Jurkat, Clone E6-1 (cell line): ENCODE results near the gene FAR2.

ENCODE experiments used
- DNase-seq: peaks from one replicate; pipeline ENCODE4 v3.0.0-alpha.2; 2011; ENCODE audit warnings: low read depth, low spot score
- H3K4me3 ChIP-seq: 2 replicates; pipeline ENCODE4 v1.5.1; 2011; ENCODE audit warnings: mild to moderate bottlenecking, low read length, control low read depth, moderate library complexity

Gene FAR2

DNA sequence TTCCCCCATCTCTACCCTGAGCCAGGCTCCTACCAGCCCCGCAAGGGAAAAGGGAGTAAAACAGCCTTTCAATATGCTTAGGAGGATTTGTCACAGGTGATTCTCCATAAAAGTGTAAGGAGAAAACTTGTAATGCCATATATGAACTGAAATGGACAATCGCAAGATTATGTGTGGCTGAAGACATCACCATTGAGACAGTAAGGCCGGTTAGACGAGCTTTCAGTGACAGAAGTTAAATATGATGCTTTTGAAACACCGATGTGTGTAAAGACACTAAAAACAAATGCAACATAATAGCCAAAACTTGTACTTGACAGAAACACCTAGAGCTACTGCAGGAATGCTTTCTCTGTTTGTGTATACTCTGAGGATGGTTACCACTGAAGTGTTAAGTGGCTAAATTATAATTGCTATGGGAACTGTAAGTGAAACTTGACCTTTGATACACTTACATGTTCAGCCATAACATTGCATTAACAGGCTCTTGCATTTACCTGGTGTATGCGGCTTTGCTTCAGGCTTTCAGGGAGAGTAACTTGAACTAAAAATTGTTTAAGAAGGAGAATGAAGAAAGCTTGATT lies 42.3 kb downstream of the FAR2 start:
- no peak for DNase-seq
- H3K4me3 ChIP-seq, result no peak overlapping the region

DNA sequence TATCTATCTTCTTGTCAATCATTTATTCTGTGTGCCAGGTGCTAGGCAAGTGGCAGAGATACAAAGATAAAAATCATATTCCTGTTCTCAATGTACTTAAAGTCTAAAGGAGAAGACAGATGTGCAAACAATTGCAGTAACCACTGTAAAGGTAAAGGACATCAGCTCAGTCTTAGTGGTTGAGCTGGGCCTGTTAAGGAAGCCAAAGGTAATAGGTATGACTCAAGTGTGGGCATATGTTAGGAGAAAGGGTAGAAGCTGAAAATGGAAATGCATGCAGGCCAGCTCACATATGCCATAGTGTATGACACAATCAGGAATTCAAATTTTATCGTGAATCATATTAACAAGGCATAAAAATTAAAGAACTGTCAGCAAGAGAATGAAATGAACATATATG lies 49.8 kb downstream of the FAR2 start:
- no peak for DNase-seq

DNA sequence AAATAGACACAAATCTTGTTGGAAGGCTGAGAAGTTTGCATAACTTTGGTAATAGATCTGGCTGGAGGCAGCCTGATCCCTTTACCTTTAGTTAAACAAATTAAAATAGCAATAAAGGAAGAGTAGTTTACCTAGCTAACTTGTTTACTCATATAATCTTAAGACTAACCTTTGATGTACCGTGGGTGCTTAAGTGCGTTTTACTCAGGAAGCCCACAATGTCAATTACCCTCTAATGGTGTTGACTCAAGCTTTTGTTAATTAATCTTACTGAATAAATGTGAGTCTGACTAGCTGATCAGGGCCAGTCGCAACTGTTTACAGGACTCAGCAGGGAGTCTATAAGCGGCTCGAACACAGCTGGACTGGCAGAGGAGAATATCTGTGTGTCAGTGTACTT lies 51.5 kb downstream of the FAR2 start:
- DNase-seq, result no peak

More for the DNA sequence above, 49.8 kb downstream of the FAR2 start:
- H3K4me3 ChIP-seq, result no peak overlapping the region

DNA sequence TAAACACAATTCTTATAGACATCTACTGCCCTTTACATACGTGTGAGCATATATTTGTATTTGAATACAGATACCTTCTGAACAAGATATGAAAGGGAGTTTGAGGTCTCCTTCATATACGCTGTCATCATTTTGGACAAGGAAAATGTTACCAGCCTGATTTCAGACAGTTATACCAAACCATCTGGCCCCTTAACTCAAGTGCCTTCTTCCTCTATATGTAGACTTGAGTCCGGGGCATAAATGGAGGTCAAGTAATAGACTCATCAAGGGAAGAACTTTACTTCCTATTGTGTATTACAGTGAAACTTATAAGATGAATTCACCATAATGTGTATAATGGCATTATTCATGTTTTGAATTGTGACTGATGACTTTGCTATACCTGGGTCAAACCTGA lies 52.2 kb downstream of the FAR2 start:
- no peak for DNase-seq
- H3K4me3 ChIP-seq, result no peak overlapping the region

More for the DNA sequence above, 51.5 kb downstream of the FAR2 start:
- H3K4me3 ChIP-seq, result no peak overlapping the region

DNA sequence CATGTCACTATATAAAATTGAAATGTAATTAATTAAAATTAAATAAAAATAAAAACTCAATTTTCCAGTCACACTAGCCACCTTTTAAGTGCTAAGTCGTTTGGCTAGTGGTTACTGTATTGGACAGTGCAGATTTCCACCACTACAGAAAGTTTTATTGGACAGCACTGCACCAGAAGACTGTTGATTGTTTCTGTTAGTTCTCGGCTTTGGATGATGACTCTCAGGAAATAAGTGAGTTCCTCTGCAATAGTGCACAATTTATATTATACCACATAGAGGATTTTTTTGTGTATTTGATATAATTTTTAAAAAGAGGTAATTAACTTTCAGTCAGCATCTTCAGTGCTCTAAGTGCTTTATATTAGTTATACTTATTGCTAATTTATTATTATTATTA lies 52.7 kb downstream of the FAR2 start:
- no peak for DNase-seq
- no peak overlapping the region for H3K4me3 ChIP-seq

DNA sequence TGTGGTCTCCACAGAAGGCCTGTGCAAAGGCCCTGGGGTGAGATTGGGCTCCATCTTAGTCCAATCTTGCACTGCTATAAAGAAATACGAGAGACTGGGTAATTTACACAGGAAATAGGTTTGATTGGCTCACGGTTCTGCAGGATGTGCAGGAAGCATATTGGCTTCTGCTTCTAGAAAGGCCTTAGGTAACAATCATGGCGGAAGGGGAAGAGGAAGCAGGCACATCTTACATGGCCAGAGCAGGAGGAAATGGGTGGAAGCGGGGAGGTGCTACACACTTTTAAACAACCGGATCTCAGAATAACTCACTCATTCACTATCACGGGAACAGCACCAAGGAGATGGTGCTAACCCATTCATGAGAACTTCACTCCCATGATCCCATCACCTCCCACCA lies 55.4 kb downstream of the FAR2 start:
- no peak for DNase-seq
- no peak overlapping the region for H3K4me3 ChIP-seq

DNA sequence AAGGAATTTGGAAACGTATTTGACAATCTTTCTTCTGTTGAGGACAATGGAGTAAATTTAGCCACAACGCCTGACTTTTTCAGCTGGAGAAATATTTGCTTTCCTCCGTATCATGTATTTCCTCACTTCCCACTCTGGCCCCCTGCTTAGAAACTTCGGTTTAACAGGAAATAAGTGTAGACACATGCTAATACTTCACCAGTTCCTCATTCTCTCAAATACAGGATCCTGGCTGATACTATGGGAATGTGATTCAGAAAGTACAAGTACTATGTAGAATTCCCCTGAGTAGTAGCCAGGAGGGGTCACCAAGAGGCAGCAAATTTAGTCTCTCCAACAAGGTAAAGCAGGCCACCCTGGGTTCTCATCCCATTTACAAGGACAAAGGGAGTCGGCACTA lies 58.0 kb downstream of the FAR2 start:
- DNase-seq, result no peak
- H3K4me3 ChIP-seq, result no peak overlapping the region

DNA sequence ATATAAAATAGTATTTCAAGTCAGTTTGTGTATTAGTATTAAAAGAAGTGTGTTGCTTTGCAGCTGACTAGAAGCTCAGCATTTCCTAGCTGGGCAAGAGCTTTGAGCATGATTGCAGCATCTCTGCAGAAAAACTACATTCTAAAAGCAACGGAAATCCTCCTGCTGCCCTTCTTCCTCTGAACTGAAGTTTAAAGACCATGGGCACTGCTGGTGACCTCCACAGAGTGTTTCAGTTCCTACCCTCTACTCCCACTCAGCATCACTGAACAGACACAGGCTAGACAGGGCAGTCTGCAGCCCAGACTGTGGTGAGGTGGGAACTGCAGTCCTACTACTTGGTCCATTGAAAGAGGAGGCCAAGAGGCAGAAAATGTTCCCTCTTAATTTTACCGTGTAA lies 59.0 kb downstream of the FAR2 start:
- no peak overlapping the region for H3K4me3 ChIP-seq
- no peak for DNase-seq

DNA sequence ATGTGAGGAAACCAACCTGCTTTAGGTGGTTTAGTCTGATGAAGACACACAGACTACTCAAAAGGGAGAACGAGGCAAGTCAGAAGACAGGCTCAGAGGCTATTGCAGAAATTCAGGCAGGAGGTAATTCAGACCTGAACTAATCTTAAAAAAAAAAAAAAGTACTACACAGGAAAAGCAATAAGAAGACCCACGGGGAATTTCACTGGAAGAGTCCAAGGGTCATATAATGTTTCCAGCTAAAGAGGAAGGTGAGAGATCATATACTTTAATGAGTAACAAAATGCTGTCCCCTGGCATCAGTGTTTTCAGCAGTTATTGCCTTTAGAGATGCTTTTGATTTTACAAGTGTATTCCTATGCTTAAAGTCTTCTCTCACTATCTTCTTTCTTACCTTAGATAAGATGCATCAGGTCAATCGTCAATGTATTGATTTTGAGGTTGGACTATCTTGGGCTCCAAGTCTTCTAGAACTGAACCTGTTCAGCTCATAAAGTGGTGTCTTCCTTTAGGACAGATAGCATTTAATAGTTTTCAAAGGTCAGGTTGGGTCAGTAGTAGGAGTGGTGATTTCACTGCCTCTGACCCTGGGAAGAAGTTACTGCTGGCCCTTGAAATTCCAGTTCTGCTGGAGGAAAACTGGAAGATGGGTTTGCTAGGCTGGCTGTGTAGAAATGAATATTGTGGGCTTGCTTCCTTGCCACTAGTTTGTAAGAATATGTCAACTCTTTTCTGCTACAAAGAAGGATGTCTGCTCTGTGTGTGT lies 60.0 kb downstream of the FAR2 start:
- no peak overlapping the region for H3K4me3 ChIP-seq
- no peak for DNase-seq

DNA sequence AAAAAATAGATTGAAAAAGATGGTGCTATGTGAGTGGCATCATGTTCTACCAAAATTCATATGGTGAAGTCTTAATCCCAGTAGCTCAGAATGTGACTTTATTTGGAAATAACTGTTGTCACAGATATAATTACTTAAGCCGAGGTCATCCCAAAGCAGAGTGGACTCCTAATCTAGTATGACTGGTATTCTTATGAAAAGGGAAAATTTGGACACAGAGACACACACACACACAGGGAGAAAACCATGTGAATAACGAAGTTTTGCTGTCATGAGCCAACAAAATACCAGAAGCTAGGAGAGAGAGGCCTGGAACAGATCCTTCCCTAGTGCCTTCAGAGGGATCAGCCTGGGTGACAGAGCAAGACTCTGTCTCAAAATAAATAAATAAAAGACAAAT lies 62.6 kb downstream of the FAR2 start:
- DNase-seq, result no peak
- no peak overlapping the region for H3K4me3 ChIP-seq

DNA sequence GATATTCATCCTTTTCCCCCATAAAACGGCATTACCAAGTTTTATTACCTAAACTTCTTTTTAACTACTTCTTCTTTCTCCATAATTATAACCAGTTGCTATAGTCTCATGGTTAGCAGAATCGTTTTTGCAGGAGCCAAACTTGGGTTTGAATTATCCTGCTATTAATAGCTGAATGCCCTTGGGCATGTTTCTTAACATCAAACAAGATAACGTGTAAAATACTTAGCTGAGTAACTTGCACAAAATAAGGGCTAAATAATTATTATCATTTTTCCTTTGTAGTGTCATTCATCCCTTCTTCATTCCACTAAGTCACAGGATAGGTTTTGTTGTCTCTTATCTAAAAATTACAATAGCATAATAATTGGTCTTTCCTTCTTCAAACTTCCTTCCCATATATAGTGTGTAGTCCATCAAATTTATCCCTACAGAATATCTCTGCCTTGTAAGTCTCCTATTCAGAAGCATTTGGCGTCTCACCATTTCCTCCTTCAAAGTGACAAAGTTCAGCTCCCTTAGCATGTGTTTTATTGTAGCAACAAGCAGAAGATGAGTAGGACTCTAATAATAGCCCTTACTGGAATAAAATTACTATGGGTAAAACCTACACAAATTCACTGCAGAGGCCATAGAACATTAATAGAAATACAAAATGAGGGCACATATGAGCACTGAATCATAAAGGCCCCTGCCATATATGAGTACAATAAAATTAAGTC lies 63.8 kb downstream of the FAR2 start:
- no peak for DNase-seq
- no peak overlapping the region for H3K4me3 ChIP-seq

DNA sequence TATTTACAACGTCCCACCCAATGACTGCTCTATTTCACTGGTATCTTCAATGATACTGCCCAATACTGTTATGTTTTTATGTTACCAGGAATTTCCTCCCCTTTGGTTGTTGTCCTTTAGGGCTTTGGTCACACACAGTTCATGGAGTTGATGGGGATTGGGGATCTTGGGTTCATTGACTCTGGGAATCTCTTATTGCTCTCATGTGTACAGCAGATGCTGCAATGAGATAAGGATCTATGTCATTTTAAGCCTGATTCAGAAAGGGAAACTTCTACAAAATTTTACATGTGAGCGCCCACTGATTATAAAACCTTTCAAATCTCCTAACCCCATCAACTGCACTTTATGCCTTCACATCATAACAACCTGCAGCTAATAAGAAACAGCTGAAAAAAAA lies 67.2 kb downstream of the FAR2 start:
- H3K4me3 ChIP-seq, result no peak overlapping the region
- no peak for DNase-seq

DNA sequence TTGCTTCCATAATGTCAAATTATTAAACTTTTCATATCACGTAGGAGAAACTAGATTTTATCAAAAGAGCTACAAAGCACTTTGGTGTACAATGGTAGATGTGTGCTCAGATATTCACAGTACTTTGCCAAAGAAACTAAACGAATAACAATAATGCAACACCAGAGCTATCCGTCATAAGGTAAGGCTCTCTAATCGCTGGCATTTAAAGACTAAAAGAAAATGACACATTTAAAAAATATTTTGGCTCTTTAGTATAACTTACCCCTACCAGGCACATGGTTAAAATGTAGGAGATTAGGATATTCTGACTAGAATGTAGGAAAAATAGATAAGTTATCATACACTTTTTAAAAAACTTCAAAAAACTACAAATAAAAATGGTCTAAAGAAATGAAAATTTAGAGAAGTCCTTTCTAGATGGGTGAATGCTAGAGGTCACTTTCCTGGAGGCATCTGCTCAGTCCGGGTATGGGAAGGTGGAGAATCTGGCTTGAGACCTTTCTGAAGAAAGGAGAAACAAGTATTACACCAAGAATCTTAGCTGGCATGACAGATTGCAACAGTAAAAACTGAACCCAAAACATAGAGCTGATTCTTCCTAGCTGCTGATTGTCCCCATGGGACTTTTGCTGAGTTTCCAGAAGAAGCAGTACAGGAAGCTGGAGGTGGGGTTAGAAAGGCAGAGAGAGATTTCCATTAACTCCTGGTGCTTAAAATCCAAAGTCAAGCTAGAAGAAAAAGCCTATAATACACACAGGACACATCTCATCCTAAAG lies 67.9 kb downstream of the FAR2 start:
- no peak for DNase-seq
- H3K4me3 ChIP-seq, result no peak overlapping the region

DNA sequence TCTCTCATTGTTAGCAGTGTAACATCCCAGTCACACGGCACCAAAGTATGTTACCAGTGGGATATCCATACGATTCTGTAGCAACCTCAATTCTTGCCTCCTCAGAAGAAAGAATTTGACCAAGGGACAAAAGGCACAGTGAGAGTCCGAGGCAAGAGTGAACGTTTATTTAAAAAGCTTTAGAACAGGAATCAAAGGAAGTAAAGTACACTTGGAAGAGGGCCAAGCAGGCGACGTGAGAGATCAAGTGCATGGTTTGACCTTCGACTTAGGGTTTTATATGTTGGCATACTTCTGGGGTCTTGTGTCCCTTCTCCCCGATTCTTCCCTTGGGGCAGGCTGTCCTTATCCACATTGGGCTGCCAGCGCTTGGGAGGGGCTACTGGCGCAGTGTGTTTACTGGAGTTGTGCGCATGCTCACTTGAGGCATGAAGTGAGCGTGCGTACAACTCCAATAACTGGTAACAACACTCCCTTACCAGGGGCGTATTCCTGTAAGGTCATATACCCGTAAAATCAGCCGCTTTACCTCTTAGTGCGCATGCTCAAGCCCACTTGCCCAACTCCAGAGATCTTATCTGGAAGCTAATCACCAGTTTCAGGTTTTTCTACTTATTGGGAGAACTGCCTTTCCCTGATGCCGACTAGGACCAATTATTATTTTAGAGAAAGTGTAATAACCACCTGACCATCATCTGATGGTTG lies 71.7 kb downstream of the FAR2 start:
- no peak overlapping the region for H3K4me3 ChIP-seq
- DNase-seq, result no peak

DNA sequence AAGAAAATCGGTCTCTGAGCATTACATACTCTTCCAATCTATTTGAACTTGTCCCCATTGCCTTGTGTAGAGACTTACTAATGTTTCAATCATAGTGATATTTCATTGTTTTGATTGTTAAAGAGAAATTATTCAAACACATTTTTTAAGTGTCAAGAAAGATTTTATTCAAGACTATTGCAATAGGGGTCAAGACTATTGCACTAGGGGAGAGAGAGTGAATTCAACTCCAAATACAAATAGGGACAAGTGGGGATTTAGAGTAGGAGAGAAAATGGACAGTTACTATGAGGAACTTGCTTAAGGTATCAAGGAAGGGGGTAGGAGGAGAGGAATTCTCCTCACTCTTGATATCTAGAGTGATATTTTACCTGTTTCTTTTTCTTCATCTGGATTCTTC lies 73.1 kb downstream of the FAR2 start:
- no peak overlapping the region for H3K4me3 ChIP-seq
- DNase-seq, result no peak

DNA sequence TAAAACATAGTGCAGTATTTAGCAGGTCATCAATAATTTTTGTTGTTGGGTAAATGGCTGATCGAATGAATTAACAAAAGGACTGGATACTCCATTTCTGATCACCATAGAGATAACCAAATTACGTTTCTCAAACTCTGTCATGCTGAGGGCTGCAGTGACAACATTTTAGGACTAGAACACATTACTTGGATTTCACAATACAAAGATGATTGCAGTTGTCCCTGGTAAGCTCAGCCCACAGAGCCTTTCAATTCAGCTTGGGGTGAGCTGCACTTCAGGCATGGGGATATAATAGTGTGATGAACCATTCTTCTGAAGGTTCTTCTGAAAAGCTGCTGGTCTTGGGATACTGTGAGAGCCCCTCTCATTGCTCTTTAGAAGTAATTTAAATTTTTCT lies 74.3 kb downstream of the FAR2 start:
- no peak for DNase-seq
- H3K4me3 ChIP-seq, result no peak overlapping the region

DNA sequence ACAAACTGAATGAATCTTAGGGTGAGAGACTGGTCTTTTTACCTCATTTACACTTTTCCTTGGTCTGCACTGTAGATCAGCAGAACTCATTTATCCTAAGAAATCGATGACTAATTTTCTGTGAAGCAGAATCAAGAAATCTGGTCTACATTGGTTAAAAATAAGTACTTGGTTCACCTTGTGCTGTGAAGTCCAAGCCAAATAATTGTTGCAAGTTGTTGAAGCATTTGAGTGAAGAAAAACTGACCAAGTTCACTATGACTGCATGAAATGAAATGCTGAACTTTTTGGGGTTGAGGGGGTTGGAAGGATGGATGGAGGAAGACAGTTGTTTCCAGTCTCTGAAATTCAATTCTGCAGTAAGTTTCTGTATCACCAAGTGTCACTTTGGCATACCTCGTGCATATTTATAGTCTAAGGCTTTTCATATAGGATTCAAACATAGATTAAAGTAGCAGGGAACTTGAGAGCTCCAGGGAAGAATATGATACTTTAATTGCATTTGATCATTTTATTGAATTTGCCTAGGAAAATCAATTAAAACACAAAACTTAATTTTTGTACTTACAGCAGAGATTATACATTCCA lies 75.0 kb downstream of the FAR2 start:
- H3K4me3 ChIP-seq, result no peak overlapping the region
- DNase-seq, result no peak

DNA sequence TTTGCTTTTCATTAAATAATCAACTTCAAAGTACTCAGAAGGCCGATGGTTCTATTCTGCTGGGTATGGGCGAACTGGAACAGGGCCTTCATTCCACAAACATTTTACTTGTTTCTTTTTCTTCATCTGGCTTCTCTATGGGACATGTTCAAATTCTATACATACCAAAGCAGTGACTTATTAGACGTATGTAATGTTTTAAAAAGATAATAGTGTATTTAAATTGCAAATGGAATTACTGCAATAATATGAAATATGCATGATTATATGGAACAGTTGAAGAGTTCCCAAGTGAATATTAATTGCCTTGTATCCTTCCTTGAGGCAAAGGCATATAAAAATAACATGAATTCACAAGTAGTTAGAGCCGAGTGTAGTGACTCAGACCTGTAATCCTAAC lies 75.5 kb downstream of the FAR2 start:
- no peak overlapping the region for H3K4me3 ChIP-seq
- no peak for DNase-seq

DNA sequence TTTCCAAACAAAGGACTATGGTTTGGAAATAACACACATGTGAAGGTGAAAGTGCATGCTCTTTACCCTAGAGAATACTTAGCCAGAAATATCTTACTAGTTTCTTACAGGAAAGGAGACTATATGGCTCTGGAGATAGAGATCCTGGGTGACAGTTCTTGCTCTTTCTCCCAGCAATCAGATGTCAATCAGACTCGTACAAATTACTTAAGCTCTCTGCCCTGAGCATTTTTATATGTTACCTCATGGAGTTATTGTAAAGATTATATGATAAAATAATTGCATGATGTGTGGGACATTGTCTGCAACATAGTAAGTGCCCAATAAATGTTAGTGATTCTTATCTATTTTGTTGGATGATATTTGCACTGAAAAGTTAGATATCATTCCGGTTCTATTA lies 76.8 kb downstream of the FAR2 start:
- no peak overlapping the region for H3K4me3 ChIP-seq
- no peak for DNase-seq
